Measurements from ENCODE around the gene CRX.

Gene CRX

GRCh38 chr19:47821460-47822020, at the start of gene CRX:
Gene CRX (plus strand): TSS chr19:47821937. CDS start chr19:47834444, 12,507 bp downstream.
- no peak within 1 kb of the TSS for H3K27ac ChIP-seq
- TF ChIP-seq CTCF (conservative IDR thresholded peaks at IDR 0.05) = no peak

DNA sequence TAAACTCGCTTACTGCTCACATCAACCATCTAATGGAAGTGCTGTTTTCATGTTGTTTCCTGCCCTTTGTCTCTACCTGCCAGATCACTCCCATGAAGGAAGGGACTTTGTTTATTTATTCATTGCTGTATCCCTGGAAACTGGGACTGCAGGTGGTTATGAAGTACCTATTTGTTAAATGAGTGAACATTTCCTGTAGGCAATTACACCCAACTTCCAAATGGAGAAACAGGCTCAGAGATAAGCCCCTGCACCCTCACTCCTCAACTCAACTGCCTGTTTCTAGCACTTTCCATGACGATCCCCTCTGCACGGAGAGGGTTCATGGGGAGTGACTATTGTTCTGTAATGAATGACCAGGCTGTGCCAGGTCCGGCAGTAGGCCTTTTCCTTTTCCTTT, 45.2 kb upstream of the CRX start:
- TF ChIP-seq CTCF (conservative IDR thresholded peaks at IDR 0.05) = no peak

GRCh38 chr19:47777245-47778048, 44.3 kb upstream of the CRX start:
- peak overlapping the region; percentile 99 for H3K27ac ChIP-seq

More for the DNA sequence above, 45.2 kb upstream of the CRX start:
- H3K27ac ChIP-seq = peak overlapping the region; percentile 18; the same call in 1 of the 2 replicates

- no peak for TF ChIP-seq CTCF (conservative IDR thresholded peaks at IDR 0.05)
- H3K27ac ChIP-seq = peak within 1 kb of the TSS; percentile 99
Observed at GRCh38 chr19:47778049-47778953, 43.4 kb upstream of the CRX start, which contains the start of gene SELENOW. Gene SELENOW (plus strand): TSS chr19:47778703. CDS start chr19:47778786, 83 bp downstream.

GRCh38 chr19:47778954-47779351, 42.8 kb upstream of the CRX start:
- peak overlapping the region; percentile 99 for H3K27ac ChIP-seq
- no peak for TF ChIP-seq CTCF (conservative IDR thresholded peaks at IDR 0.05)

GRCh38 chr19:47779524-47780214, 42.1 kb upstream of the CRX start:
- no peak for TF ChIP-seq CTCF (conservative IDR thresholded peaks at IDR 0.05)
- H3K27ac ChIP-seq = peak overlapping the region; percentile 99; the same call in 1 of the 2 replicates

GRCh38 chr19:47780215-47780551, 41.6 kb upstream of the CRX start:
- peak overlapping the region; percentile 99; the same call in 1 of the 2 replicates for H3K27ac ChIP-seq
- no peak for TF ChIP-seq CTCF (conservative IDR thresholded peaks at IDR 0.05)
